Gastroesophageal sphincter (tissue), 3 donors: ENCODE results near the gene STAP2.

Experiments
- CTCF ChIP-seq, 4 experiments: fragments of 200-600 bp in 2 of 4; fragments of 450-650 bp in 2 of 4; sonication (generic) in 1 of 4; IDR thresholded peaks; one replicate each; pipeline ENCODE4 v1.5.1; 2017 to 2019; ENCODE audit warnings: antibody characterized with exemption in 4 of 4, mild to moderate bottlenecking in 2 of 4, moderate library complexity in 2 of 4
- POLR2AphosphoS5 ChIP-seq: sonication (generic); formaldehyde crosslinking; IDR thresholded peaks from one replicate; pipeline ENCODE4 v1.6.1; 2017; ENCODE audit warnings: antibody characterized with exemption

GRCh38 chr19:4354282-4354681, 15.7 kb upstream of the STAP2 start:
- TF ChIP-seq CTCF (IDR thresholded peaks at IDR 0.05) = no peak
- no peak for TF ChIP-seq POLR2AphosphoS5
